ENCODE data around the gene PPP1R7. TPM values are rescaled to one million over a fixed set of nuclear protein-coding genes. Genes with fewer than 3 reads are reported as not detected.

The PPP1R7 gene
- total and polyA plus RNA-seq, 2 of the 4 experiments (the other 2 are of a cell fraction): 60.8 to 70.0 TPM

GRCh38 chr2:241182126-241182525 lies 31.9 kb downstream of the PPP1R7 start:
- H4K91ac ChIP-seq (ENCODE audit: insufficient read depth, low read depth, low read length): no peak overlapping the region
- no peak overlapping the region for H4K8ac ChIP-seq (ENCODE audit: low read depth in 2 of 2, low read length in 2 of 2)
- H3K14ac ChIP-seq (replicated peaks; ENCODE audit: low read depth, low read length): no peak overlapping the region
- WGBS, 2 experiments (ENCODE audit: extremely low coverage in 2 of 2, insufficient read length in 1 of 2): 100% methylated on average over 1 of the region's 3 CpGs; no CpG with 5 or more reads in 1 of the 2 experiments
- POLR2A ChIA-PET (ENCODE audit: unreplicated experiment): no interaction called here
- no peak overlapping the region for H2AFZ ChIP-seq (replicated peaks; ENCODE audit: low read length, poor library complexity)
- TF ChIP-seq BHLHE40 (IDR thresholded peaks at IDR 0.05; ENCODE audit: low read depth, low read length) (no peak), RFX5 (IDR thresholded peaks at IDR 0.05; ENCODE audit: low read depth, low read length) (no peak), POLR2A (IDR thresholded peaks at IDR 0.05; ENCODE audit: low read depth, low read length) (no peak), RCOR1 (IDR thresholded peaks at IDR 0.05; ENCODE audit: insufficient replicate concordance, low read length) (no peak), CEBPB (IDR thresholded peaks at IDR 0.05; ENCODE audit: low read depth, low read length) (no peak), CTCF (conservative IDR thresholded peaks at IDR 0.05; ENCODE audit: low read depth, low read length) (no peak), FOS (IDR thresholded peaks at IDR 0.05; ENCODE audit: low read depth, low read length) (no peak), USF2 (IDR thresholded peaks at IDR 0.05; ENCODE audit: low read depth, low read length) (no peak), MXI1 (IDR thresholded peaks at IDR 0.05; ENCODE audit: borderline replicate concordance, low read depth, low read length) (no peak), MAFK (IDR thresholded peaks at IDR 0.05; ENCODE audit: low read depth, low read length) (no peak)
- H2BK5ac ChIP-seq (ENCODE audit: low read depth, low read length, poor library complexity, severe bottlenecking): no peak overlapping the region
- H3K4me2 ChIP-seq (ENCODE audit: low read depth, low read length): no peak overlapping the region
- H2AK9ac ChIP-seq (replicated peaks; ENCODE audit: low read depth, low read length, poor library complexity): no peak overlapping the region
- H2BK15ac ChIP-seq (ENCODE audit: low read depth, low read length): no peak overlapping the region
- H3K18ac ChIP-seq (ENCODE audit: low read depth, low read length): no peak overlapping the region
- no peak overlapping the region for H3K27ac ChIP-seq (ENCODE audit: insufficient read depth, low read length)
- no peaks in the 10 kb centered on the region; the same call in 1 of the 2 replicates for H3K27me3 ChIP-seq (ENCODE audit: control insufficient read depth, insufficient read depth, low read length)
- no peak overlapping the region for H2BK20ac ChIP-seq (ENCODE audit: low read depth, low read length)
- H3K9me1 ChIP-seq (ENCODE audit: insufficient read depth, low read length): peaks cover 3% of the 10 kb centered on the region; the same call in 1 of the 2 replicates
- intact Hi-C loops (cut with micrococcal nuclease): no loop called here
- no peak for DNase-seq
- no peak overlapping the region for H3K4ac ChIP-seq (ENCODE audit: low read depth, low read length)
- CTCF ChIA-PET: no interaction called here
- H3K9ac ChIP-seq (ENCODE audit: low read depth, low read length): no peak overlapping the region
- peaks cover 13% of the 10 kb centered on the region for H3K36me3 ChIP-seq (ENCODE audit: control insufficient read depth, insufficient read depth, low read length)
- H3K4me3 ChIP-seq (ENCODE audit: insufficient read depth, low read depth, low read length): no peak overlapping the region
- no peak overlapping the region for H3K23ac ChIP-seq (ENCODE audit: low read depth, low read length)
- H2BK120ac ChIP-seq (ENCODE audit: low read depth, low read length): no peak overlapping the region
- dilution Hi-C loops (cut with HindIII; ENCODE audit: low sequenced_read_pairs, unreplicated experiment): no loop called here
- in situ Hi-C loops (cut with MboI; ENCODE audit: low sequenced_read_pairs): no loop called here
- no peak overlapping the region for H4K5ac ChIP-seq (ENCODE audit: low read depth, low read length)
- H3K9me3 ChIP-seq (ENCODE audit: control insufficient read depth, insufficient read depth, low read length): no peaks in the 10 kb centered on the region
- no TSS peak for BruUV-seq (replicated peaks)
- H3K4me1 ChIP-seq (ENCODE audit: control insufficient read depth, insufficient read depth, low read length): no peaks in the 10 kb centered on the region
- no peak for ATAC-seq (ENCODE audit: low read depth)
- no peaks in the 10 kb centered on the region for H3K79me1 ChIP-seq (ENCODE audit: low read depth in 1 of 2, low read length in 2 of 2)
- no peak overlapping the region for H2AK5ac ChIP-seq (ENCODE audit: low read depth, low read length)
- no peak overlapping the region for H3K56ac ChIP-seq (ENCODE audit: extremely low read depth, insufficient read depth, low read length)
- H4K20me1 ChIP-seq (ENCODE audit: insufficient read depth, low read length): no peaks in the 10 kb centered on the region

All from IMR-90 (cell line).